Left kidney (tissue), 8 donors: ENCODE results near the gene CYP4A22. TPM values are rescaled to one million over a fixed set of nuclear protein-coding genes. Genes with fewer than 3 reads are reported as not detected.
"Not testable (repeated sequence)": the region's sequence is repeated elsewhere in the genome, so short reads cannot be mapped to it uniquely, and the experiment has no call there.

Experiments
- DNase-seq: peaks from one replicate; pipeline ENCODE4 v3.0.0-alpha.2; 2013
- long read RNA-seq, 8 donors: transcript quantifications; one replicate each; lab custom pipeline, GENCODE V29; 2026
- polyA plus RNA-seq: library from polyadenylated mRNA; unstranded; fragments of 120-200 nt; gene quantifications from one replicate; pipeline ENCODE4 v1.2.1, GENCODE V29; 2013; ENCODE audit not compliant: insufficient read length

Gene CYP4A22
- polyA plus RNA-seq = 8.2 TPM
- long read RNA-seq, donor 1 = 0 reads
- long read RNA-seq, donor 2 = 0 reads
- long read RNA-seq, donor 3 = 0 reads
- long read RNA-seq, donor 4 = 0 reads
- long read RNA-seq, donor 5 = 0 reads
- long read RNA-seq, donor 6 = 0 reads
- long read RNA-seq, donor 7 = 0 reads
- long read RNA-seq, donor 8 = 0 reads

- DNase-seq = no peak
These were observed at the start of gene CYP4A22 for GRCh38 chr1:47137198-47137597. CYP4A22 (plus strand) TSS chr1:47137441; CDS start chr1:47137486, 45 bp downstream.

GRCh38 chr1:47089356-47089755 is 47.9 kb upstream of the CYP4A22 start:
- DNase-seq = peak; percentile 7

- DNase-seq = not testable (repeated sequence)
These were observed 45.8 kb upstream of the CYP4A22 start for GRCh38 chr1:47091476-47091875.

- DNase-seq = no peak
These were observed 32.4 kb upstream of the CYP4A22 start for GRCh38 chr1:47104816-47105215.

GRCh38 chr1:47106792-47107191 is 30.4 kb upstream of the CYP4A22 start:
- DNase-seq = no peak

GRCh38 chr1:47107851-47108574 is 29.2 kb upstream of the CYP4A22 start:
- DNase-seq = not testable (repeated sequence)

GRCh38 chr1:47109482-47109881 is 27.8 kb upstream of the CYP4A22 start:
- DNase-seq = not testable (repeated sequence)

- DNase-seq = no peak
These were observed 24.1 kb upstream of the CYP4A22 start for GRCh38 chr1:47113178-47113577.

- DNase-seq = not testable (repeated sequence)
These were observed 16.2 kb upstream of the CYP4A22 start for GRCh38 chr1:47121039-47121438.

- not testable (repeated sequence) for DNase-seq
These were observed 12.4 kb upstream of the CYP4A22 start for GRCh38 chr1:47124834-47125233.

- not testable (repeated sequence) for DNase-seq
These were observed 10.2 kb upstream of the CYP4A22 start for GRCh38 chr1:47126997-47127396.

- no peak for DNase-seq
These were observed 9.0 kb upstream of the CYP4A22 start for GRCh38 chr1:47128221-47128620.

GRCh38 chr1:47128854-47129253 is 8.4 kb upstream of the CYP4A22 start:
- DNase-seq = not testable (repeated sequence)

GRCh38 chr1:47129489-47130230 is 7.6 kb upstream of the CYP4A22 start:
- not testable (repeated sequence) for DNase-seq

- DNase-seq = not testable (repeated sequence)
These were observed 4.6 kb upstream of the CYP4A22 start for GRCh38 chr1:47132665-47133064.

GRCh38 chr1:47137925-47138615 is 829 bp downstream of the CYP4A22 start:
- DNase-seq = no peak

- not testable (repeated sequence) for DNase-seq
These were observed 3.1 kb downstream of the CYP4A22 start for GRCh38 chr1:47140358-47140757.

- not testable (repeated sequence) for DNase-seq
These were observed 6.4 kb downstream of the CYP4A22 start for GRCh38 chr1:47143654-47144053.

GRCh38 chr1:47146495-47146894 is 9.3 kb downstream of the CYP4A22 start:
- not testable (repeated sequence) for DNase-seq

- DNase-seq = no peak
These were observed 10.0 kb downstream of the CYP4A22 start for GRCh38 chr1:47147047-47147785.

- DNase-seq = not testable (repeated sequence)
These were observed 11.9 kb downstream of the CYP4A22 start for GRCh38 chr1:47149162-47149561.

GRCh38 chr1:47156457-47156856 is 19.2 kb downstream of the CYP4A22 start:
- DNase-seq = not testable (repeated sequence)
